HG02885 (cell line): ENCODE results near the gene MCCC2.
"Not testable (repeated sequence)": the region's sequence is repeated elsewhere in the genome, so short reads cannot be mapped to it uniquely, and the experiment has no call there.

Source experiments
- ATAC-seq: cut with Tn5 transposase; IDR thresholded peaks from one replicate; pipeline ENCODE4 v1.9.1; 2021; ENCODE audit warnings: mild to moderate bottlenecking; ENCODE audit not compliant: unreplicated experiment, poor library complexity

Gene MCCC2

DNA sequence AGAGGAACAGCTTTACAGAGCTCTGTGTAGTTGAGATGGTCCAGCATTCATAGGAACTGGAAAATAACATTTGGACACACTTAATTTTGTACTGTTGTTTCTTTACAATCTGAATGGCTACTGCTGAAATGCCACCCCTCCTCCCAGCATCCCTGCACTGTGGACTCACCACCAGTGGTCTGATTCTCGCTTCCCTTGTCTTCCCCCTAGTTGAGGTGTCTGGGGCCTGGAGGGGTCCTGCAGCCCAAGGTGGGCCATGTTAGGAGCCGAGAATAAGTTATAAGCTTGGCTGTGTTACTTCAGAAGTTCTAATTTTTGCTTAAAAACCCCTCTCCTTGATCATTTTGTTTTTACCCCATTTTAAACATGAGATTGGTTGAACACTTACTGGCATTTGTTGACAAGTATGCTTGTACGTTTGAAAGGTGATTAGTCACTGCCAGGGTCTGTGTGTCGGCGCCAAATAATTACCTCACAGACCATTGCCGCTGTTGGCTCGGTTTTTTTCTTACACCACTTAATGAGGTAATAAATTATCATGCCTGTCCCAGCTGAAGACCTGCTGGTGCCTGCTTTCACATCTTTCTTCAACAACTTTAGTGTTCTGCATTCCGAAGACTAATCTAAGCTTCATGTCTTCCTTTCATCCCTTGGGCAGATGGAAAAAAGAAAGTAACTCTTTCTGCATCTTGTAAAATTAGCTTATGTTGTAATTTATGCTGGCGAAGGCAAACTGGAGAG, 65.8 kb downstream of the MCCC2 start:
- ATAC-seq: no peak

DNA sequence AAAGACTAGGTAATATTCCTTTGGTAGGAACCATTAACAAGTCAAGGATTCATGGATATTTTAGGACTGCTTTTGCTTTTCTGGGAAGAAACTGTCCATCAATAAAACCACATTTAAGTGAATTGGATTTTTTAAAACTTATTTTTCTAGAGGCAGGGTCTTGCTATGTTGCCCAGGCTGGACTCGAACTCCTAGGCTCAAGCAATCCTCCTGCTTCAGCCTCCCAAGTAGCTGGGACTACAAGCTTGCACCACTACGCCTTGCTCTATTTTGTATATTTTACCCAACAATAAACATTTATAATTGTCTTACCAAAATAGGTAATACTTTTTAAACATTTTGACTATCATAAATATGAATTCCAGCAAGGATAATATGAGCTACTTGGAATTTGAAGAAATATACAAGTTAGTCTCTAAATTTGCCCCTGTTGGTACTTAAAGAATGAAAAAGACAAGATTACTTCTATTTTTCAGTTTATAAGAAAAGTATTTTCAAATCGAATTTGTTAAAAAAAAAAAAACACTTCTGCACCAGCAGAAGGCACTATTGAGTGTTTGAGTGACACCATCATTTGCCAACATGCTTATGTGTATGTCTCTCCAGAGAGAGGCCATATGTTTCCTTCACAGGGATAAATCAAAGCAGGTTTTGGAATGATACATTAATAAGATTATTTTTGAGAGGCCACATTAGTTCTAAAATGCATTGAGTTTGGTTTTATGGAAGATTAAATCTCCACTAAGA, 71.9 kb downstream of the MCCC2 start:
- ATAC-seq: no peak

GRCh38 chr5:71662381-71662780, 75.2 kb downstream of the MCCC2 start:
- ATAC-seq: no peak

DNA sequence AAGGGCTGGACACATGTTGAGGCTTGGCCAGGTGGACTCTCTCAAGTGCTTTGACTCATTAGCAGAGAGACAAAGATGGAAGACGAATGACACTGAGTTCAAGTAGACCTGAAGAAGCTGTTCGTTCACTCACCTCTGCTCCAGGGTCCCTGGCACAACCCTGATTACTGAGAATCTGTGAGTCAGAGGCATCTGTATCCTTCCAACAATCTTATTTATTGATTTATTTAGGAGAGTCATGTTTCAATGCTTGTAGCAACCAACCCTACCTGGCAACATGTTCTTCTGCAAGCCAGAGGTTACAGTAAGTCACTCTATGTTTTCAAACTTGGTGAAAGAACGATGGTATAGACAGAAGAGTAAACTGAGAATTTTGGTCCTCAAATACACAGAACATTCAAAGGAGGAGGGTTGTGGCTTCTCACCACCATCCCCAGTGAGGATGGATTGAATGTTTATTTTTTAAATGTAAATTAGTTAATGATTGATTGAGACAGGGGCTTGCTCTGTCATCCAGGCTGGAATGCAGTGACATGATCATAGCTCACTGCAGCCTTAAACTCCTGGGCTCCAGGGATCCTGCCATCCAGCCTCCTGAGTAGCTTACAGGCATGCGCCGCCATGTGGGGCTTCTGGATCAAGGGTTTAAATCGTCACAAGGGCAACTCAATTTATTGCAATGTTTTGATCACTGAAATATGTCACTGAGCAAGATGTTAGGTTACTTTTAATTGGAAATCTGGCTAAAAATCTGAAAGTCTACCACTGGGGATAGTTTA, 76.2 kb downstream of the MCCC2 start:
- no peak for ATAC-seq

DNA sequence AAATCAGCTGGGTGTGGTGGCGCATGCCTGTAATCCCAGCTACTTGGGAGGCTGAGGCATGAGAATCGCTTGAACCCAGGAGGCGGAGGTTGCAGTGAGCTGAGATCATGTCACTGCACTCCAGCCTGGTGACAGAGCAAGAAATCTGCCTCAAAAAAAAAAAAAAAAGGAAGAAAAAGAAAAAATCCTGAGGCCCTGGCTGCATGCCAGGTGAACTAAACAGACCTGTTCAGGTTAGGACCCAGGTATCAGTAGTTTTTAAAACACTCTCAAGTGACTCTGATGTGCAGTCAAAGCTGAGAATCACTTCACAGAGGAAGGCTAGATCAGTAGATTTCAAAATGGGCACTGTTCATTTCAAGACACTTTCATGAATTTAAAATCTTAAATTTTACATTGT, 77.5 kb downstream of the MCCC2 start:
- not testable (repeated sequence) for ATAC-seq

- no peak for ATAC-seq
Measured at GRCh38 chr5:71666321-71666720, 79.2 kb downstream of the MCCC2 start.

GRCh38 chr5:71677977-71678376, 90.8 kb downstream of the MCCC2 start:
- ATAC-seq: no peak

DNA sequence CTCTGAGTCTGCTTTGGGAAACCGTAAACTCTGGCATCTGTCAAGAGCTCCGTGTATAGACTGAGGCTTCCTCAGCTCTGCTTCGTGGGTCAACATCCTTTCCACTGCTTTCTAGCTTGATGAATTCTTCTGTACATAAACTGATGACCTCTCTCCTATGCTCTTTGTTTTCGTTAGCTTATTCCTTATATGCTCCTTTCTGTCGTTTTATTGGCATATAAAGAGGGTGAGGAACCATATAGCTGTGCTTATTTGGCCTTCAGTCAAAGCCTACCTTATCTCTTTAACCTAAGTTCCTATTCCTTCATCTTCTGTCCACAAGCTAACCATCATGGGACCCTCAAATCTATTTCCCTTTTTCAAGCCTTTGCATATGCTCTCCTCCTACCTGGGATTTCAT, 92.6 kb downstream of the MCCC2 start:
- ATAC-seq: no peak

GRCh38 chr5:71680510-71680909, 93.4 kb downstream of the MCCC2 start:
- no peak for ATAC-seq

DNA sequence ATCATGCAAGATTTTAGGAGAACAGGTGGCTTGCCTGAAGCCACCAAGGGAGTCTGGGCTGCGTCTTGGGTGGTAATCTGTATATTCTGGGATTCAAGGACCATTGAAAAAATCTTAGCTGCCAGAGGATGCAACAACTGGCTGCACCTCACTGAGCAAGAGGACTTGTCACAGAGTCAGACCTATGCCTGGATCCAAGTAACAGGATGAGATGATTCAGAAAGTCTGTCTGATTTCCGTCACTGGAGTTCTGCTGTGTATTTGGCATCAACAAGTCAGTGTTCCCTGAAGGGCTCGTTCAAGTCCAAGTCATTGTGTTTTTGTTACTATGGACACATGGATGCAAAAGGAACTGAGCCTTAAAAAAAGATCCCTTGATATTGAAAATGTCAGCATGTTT, 94.2 kb downstream of the MCCC2 start:
- no peak for ATAC-seq

DNA sequence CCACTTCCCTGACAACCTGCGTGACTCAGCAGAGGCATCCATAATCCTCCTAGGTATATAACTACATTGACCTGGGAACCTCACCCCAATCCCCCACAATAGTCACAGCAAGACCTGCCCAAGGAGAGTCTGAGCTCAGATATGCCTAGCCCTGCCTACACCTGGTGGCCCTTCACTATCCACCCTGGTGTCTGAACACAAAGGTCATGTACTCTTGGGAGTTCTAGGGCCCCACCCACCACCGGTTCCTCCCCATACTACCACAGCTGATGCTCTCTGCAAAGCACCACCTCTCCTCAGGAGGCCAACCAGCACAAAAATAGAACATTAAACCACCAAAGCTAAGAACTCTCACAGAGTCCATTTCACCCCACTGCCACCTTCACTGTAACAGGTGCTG, 97.2 kb downstream of the MCCC2 start:
- no peak for ATAC-seq

- no peak for ATAC-seq
Measured at GRCh38 chr5:71693828-71694427, 106.8 kb downstream of the MCCC2 start.

GRCh38 chr5:71695071-71695470, 107.9 kb downstream of the MCCC2 start:
- ATAC-seq: no peak

DNA sequence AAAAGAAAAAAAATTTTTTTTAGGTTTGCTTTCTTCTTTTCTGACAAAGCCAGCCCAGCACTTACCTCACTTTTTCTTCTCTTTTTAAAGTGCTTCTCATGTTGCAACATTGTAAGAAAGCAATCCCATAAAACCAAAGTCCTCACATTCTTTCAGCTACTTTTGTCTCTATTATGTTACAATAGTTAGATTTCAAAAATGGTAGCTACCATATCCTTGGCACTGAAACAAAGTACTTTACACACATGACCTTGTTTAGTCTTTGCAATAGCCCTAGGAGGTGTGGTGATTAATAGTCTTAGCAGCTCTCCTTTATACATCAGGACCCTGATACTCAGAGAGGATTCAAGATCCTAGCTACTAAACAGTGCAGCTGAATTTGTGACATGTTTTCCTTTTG, 108.5 kb downstream of the MCCC2 start:
- ATAC-seq: no peak

- ATAC-seq: no peak
Measured at GRCh38 chr5:71697967-71698366, 110.8 kb downstream of the MCCC2 start.

DNA sequence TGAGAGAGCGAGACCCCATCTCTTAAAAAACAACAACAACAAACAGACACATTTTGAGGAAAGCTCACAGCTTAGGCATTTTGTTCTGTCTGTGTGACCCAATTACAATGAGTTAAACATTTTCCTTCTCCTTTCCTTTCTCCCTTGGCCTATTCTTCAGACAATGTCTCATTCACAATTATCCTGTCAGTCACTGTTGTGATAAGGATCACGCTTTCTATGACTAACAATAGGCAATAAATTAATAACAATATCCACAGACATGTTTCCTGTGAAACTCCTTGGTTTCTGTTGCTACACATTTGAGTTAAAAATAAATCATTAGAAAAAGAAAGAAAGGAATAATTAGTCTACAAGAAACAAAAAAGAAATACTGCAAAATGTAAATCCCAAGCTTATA, 112.1 kb downstream of the MCCC2 start:
- no peak for ATAC-seq

DNA sequence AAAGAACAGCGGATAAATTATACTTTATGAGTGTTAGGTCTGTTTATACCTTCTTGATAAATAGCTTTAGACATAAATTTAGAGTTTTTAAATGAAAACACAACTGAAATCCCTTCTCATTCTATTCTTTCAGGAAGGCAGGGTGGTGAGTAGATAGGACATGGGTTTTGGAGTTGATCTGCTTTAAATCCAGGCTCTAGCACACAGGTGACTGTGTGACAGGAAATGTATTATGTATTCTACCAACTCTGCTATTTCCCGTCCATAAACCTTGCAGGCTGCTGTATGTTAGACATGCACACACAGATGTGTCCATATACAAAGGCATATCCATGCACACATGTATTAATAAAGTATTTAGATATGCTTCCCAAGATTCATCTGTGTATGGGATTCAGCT, 112.6 kb downstream of the MCCC2 start:
- ATAC-seq: no peak

DNA sequence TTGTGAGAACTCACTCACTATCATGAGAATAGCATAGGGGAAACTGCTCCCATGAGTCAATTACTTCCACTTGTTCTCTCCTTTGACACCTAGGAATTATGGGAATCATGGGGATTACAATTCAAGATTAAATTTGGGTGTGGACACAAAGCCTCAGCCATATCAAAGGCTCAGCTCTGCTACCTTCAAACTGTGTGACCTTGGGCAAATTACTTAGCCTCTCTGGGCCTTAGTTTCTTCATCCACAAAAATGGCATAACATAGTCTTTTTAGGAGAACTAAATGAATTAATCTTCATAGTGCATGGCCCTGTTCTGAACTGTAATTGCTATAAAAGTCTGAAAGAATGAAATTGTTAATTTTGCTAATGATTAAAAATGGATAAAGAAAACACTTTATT, 113.7 kb downstream of the MCCC2 start:
- ATAC-seq: no peak

DNA sequence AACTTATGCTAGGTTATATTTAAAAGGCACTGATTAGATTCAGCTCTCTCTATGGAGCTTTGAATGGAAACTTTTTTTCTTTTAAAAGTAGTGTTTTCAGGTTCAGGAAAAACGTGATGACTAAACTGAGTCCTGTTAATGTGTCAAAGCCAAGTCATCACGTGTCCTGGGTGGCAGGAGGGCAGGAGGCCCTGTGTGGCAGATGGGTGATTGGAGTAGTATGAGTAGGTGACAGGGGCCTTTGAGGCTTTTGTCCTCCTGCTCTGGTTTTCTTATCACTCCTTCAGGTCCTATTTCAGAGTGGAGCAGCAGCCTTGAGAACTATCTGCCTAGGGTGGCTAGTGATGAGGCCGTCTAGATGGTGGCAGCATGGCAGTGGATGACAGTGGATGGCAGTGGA, 114.3 kb downstream of the MCCC2 start:
- ATAC-seq: no peak

GRCh38 chr5:71703941-71704340, 116.8 kb downstream of the MCCC2 start:
- ATAC-seq: no peak

DNA sequence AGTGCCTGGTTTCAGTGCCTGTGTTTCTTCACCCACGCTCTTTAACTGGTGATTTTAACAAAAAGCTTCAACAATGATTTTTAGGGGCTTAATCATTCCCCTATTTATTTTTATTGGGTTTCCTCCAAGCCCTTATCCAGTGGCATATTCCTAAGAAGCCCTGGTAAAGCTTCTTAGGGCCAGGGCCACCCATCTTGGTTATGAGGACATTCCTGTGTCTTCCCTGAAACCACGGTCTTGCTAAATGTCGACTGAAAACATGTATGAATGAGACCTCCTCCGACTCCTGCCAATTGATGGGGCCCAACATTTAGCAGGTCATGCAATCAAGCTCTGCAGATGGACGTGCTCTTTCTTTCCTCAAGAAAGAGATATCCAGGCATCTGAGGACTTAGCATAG, 118.3 kb downstream of the MCCC2 start:
- ATAC-seq: no peak
